ENCODE measurements around the gene CLK2. TPM values are rescaled to one million over a fixed set of nuclear protein-coding genes. Genes with fewer than 3 reads are reported as not detected.

CLK2 gene
- total and polyA plus RNA-seq, 2 of the 13 experiments (the other 11 are each of a cell fraction or from before 2014, with no cell fraction given): 20.1 to 73.5 TPM

- TF ChIP-seq, protein P1, sequence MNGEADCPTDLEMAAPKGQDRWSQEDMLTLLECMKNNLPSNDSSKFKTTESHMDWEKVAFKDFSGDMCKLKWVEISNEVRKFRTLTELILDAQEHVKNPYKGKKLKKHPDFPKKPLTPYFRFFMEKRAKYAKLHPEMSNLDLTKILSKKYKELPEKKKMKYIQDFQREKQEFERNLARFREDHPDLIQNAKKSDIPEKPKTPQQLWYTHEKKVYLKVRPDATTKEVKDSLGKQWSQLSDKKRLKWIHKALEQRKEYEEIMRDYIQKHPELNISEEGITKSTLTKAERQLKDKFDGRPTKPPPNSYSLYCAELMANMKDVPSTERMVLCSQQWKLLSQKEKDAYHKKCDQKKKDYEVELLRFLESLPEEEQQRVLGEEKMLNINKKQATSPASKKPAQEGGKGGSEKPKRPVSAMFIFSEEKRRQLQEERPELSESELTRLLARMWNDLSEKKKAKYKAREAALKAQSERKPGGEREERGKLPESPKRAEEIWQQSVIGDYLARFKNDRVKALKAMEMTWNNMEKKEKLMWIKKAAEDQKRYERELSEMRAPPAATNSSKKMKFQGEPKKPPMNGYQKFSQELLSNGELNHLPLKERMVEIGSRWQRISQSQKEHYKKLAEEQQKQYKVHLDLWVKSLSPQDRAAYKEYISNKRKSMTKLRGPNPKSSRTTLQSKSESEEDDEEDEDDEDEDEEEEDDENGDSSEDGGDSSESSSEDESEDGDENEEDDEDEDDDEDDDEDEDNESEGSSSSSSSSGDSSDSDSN (CRISPR knock-in tag; IDR thresholded peaks at IDR 0.05): peak; percentile 27; the same call in 1 of the 2 replicates
- TF ChIP-seq ZNF552 (CRISPR knock-in tag; IDR thresholded peaks at IDR 0.05; ENCODE audit: borderline replicate concordance) (no peak), FLYWCH1 (CRISPR knock-in tag; IDR thresholded peaks at IDR 0.05) (no peak), ZNF75D (CRISPR knock-in tag; IDR thresholded peaks at IDR 0.05; ENCODE audit: borderline replicate concordance) (no peak), POGZ (CRISPR knock-in tag; IDR thresholded peaks at IDR 0.05) (peak; percentile 36; the same call in 1 of the 2 replicates), FOXK1 (CRISPR knock-in tag; IDR thresholded peaks at IDR 0.05; ENCODE audit: borderline replicate concordance, low read depth) (no peak), KDM5B (CRISPR knock-in tag; IDR thresholded peaks at IDR 0.05; ENCODE audit: borderline replicate concordance) (0 out of 2 replicates have a peak, but pooled peaks have one; percentile 8), SMAD9 (CRISPR knock-in tag; IDR thresholded peaks at IDR 0.05) (no peak), SNAI1 (CRISPR knock-in tag; IDR thresholded peaks at IDR 0.05; ENCODE audit: borderline replicate concordance) (no peak), KLF11 (CRISPR knock-in tag; IDR thresholded peaks at IDR 0.05) (no peak), MXD3 (CRISPR knock-in tag; IDR thresholded peaks at IDR 0.05) (no peak), HNRNPL (IDR thresholded peaks at IDR 0.05; ENCODE audit: low read depth, low read length) (peak; percentile 91), ZNF10 (CRISPR knock-in tag; IDR thresholded peaks at IDR 0.05; ENCODE audit: borderline replicate concordance, low read depth) (no peak), YY1 (IDR thresholded peaks at IDR 0.05; ENCODE audit: insufficient read depth, insufficient replicate concordance, low read depth, low read length) (peak; percentile 5), ZBTB4 (CRISPR knock-in tag; IDR thresholded peaks at IDR 0.05; ENCODE audit: borderline replicate concordance) (no peak), ZNF746 (CRISPR knock-in tag; IDR thresholded peaks at IDR 0.05) (no peak), ZNF446 (CRISPR knock-in tag; IDR thresholded peaks at IDR 0.05) (no peak)
- TF ChIP-seq, protein P2, sequence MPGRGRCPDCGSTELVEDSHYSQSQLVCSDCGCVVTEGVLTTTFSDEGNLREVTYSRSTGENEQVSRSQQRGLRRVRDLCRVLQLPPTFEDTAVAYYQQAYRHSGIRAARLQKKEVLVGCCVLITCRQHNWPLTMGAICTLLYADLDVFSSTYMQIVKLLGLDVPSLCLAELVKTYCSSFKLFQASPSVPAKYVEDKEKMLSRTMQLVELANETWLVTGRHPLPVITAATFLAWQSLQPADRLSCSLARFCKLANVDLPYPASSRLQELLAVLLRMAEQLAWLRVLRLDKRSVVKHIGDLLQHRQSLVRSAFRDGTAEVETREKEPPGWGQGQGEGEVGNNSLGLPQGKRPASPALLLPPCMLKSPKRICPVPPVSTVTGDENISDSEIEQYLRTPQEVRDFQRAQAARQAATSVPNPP (CRISPR knock-in tag; IDR thresholded peaks at IDR 0.05): no peak
These were observed 18.5 kb downstream of the CLK2 start (continued) for GRCh38 chr1:155254714-155255242.

All from HepG2 (cell line).